ENCODE data around the gene RPS6KA2. TPM values are rescaled to one million over a fixed set of nuclear protein-coding genes. Genes with fewer than 3 reads are reported as not detected.
A peak's percentile ranks its signal among the peaks of the same experiment; 100 is the strongest.

Gene RPS6KA2
- polyA plus RNA-seq, 1 experiment = 70.9 TPM

- Histone ChIP-seq H3K4me3 (ENCODE audit: low read depth, low read length) (no peak overlapping the region), H3K27me3 (ENCODE audit: control insufficient read depth, insufficient read depth, low read length) (no peaks in the 10 kb centered on the region), H3K27ac (ENCODE audit: low read depth, low read length) (peak overlapping the region; percentile 85), H3K9me3 (ENCODE audit: control insufficient read depth, insufficient read depth, low read length) (no peaks in the 10 kb centered on the region; the same call in 1 of the 2 replicates)
- ChIA-PET POLR2A (interaction anchor here (1.2 to 1.6 kb wide), 4 partner anchors 11 to 130 kb away, joined by 4 to 7 read pairs (median 4); partner anchors contain the start of gene RPS6KA2), CTCF (no interaction called here)
- no peak for TF ChIP-seq CTCF (IDR thresholded peaks at IDR 0.05; ENCODE audit: low read depth, low read length)
- no peak for DNase-seq (ENCODE audit: low read depth, low spot score)
These were observed 31.1 kb downstream of the RPS6KA2 start for GRCh38 chr6:166595949-166596348.

- ChIA-PET CTCF (interaction anchor here (0.9 kb wide), 1 partner anchor 23 kb away, joined by 3 read pairs; no protein-coding TSS in a partner anchor), POLR2A (interaction anchor here (1.2 to 1.6 kb wide), 4 partner anchors 11 to 129 kb away, joined by 4 to 7 read pairs (median 4); partner anchors contain the start of gene RPS6KA2)
- Histone ChIP-seq H3K27ac (ENCODE audit: low read depth, low read length) (peak overlapping the region; percentile 85), H3K27me3 (ENCODE audit: control insufficient read depth, insufficient read depth, low read length) (no peaks in the 10 kb centered on the region), H3K4me3 (ENCODE audit: low read depth, low read length) (no peak overlapping the region), H3K9me3 (ENCODE audit: control insufficient read depth, insufficient read depth, low read length) (no peaks in the 10 kb centered on the region; the same call in 1 of the 2 replicates)
- DNase-seq (ENCODE audit: low read depth, low spot score) = peak; percentile 76
- TF ChIP-seq CTCF (IDR thresholded peaks at IDR 0.05; ENCODE audit: low read depth, low read length) = no peak
These were observed 31.8 kb downstream of the RPS6KA2 start for GRCh38 chr6:166595061-166595780.

- H3K27me3 ChIP-seq (ENCODE audit: control insufficient read depth, insufficient read depth, low read length) = no peaks in the 10 kb centered on the region
- no peak for DNase-seq (ENCODE audit: low read depth, low spot score)
- no peaks in the 10 kb centered on the region; the same call in 1 of the 2 replicates for H3K9me3 ChIP-seq (ENCODE audit: control insufficient read depth, insufficient read depth, low read length)
- ChIA-PET CTCF (no interaction called here), POLR2A (no interaction called here)
- no peak overlapping the region for H3K27ac ChIP-seq (ENCODE audit: low read depth, low read length)
- no peak for TF ChIP-seq CTCF (IDR thresholded peaks at IDR 0.05; ENCODE audit: low read depth, low read length)
- H3K4me3 ChIP-seq (ENCODE audit: low read depth, low read length) = no peak overlapping the region
These were observed 34.2 kb downstream of the RPS6KA2 start for GRCh38 chr6:166592821-166593220.

GRCh38 chr6:166591961-166592520, 35.0 kb downstream of the RPS6KA2 start:
- no peak overlapping the region for H3K27ac ChIP-seq (ENCODE audit: low read depth, low read length)
- DNase-seq (ENCODE audit: low read depth, low spot score) = no peak
- CTCF ChIA-PET = no interaction called here
- TF ChIP-seq CTCF (IDR thresholded peaks at IDR 0.05; ENCODE audit: low read depth, low read length) = no peak
- POLR2A ChIA-PET = no interaction called here
- no peak overlapping the region for H3K4me3 ChIP-seq (ENCODE audit: low read depth, low read length)
- H3K27me3 ChIP-seq (ENCODE audit: control insufficient read depth, insufficient read depth, low read length) = no peaks in the 10 kb centered on the region
- no peaks in the 10 kb centered on the region; the same call in 1 of the 2 replicates for H3K9me3 ChIP-seq (ENCODE audit: control insufficient read depth, insufficient read depth, low read length)

- POLR2A ChIA-PET = no interaction called here
These were observed 36.0 kb downstream of the RPS6KA2 start for GRCh38 chr6:166591026-166591425.

More at GRCh38 chr6:166591026-166591425, 36.0 kb downstream of the RPS6KA2 start:
- Histone ChIP-seq H3K9me3 (ENCODE audit: control insufficient read depth, insufficient read depth, low read length) (no peaks in the 10 kb centered on the region), H3K4me3 (ENCODE audit: low read depth, low read length) (no peak overlapping the region), H3K27me3 (ENCODE audit: control insufficient read depth, insufficient read depth, low read length) (no peaks in the 10 kb centered on the region), H3K27ac (ENCODE audit: low read depth, low read length) (no peak overlapping the region)
- no peak for DNase-seq (ENCODE audit: low read depth, low spot score)
- no peak for TF ChIP-seq CTCF (IDR thresholded peaks at IDR 0.05; ENCODE audit: low read depth, low read length)
- CTCF ChIA-PET = no interaction called here

Data from AG04450 (cell line).